ENCODE results near the gene ZSWIM6. TPM values are rescaled to one million over a fixed set of nuclear protein-coding genes. Genes with fewer than 3 reads are reported as not detected.

Gene ZSWIM6
- polyA plus RNA-seq, 12 donors: 6.4 to 16.5 (median 9.9) TPM; not detected in 1

DNA sequence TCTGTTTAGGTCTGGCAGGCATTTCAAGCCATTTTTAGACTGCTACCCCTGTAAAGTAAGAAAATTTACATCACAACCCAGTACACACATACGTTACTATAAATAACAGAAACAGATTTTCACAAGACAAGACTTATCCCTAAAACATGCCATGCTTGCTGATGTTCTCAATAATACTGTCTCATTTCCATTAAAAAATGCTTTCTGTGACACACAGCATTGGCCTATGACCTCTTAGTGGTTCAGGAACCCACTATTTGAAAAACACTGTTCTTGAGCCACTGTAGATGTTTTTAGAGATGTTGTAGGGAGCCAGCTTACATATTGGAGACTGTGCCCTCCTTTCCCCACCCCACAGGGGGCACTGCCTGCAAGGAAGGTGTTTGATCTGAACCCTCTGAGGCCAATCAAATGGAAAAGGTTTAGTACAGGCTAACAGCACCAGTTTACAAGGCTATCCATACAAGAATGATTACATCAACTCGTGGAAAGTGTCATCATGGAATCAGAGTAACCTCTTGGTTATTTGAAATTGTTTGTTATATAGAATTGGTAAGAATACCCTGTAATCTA, 30.8 kb downstream of the ZSWIM6 start:
- DNase-seq: no peak

GRCh38 chr5:61363401-61364114, 31.5 kb downstream of the ZSWIM6 start:
- no peak for DNase-seq

DNA sequence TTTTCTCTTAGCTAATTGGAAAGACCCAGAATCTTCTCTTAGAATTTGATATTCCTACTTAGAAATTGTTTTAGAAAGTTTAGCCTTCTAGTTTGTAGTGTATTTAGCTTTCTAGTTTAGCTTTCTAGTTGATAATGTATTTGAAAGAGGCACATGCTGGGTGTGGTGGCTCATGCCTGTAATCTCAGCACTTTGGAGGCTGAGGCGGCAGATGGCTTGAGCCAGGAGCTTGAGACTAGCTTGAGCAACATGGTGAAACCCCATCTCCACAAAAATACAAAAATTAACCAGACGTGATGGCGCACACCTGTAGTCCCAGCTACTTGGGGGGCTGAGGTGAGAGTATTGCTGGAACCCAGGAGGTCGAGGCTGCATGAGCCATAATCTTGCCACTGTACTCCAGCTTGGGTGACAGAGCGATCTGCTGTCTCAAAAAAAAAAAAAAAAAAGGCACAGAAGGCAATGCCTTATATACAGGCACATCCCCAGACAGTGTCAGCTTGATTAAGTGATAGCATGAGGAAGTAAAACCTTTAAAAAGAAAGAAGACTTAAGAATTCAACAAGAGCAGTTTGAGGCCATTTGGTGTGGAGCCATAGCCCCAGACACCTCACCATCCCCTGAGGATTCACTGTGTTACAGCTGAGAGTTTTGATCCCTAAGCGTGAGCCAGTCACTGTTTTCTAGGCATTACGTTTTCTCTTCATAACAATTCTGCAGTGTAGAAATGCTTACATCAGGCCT, 34.6 kb downstream of the ZSWIM6 start:
- DNase-seq: no peak

- no peak for DNase-seq
Measured at GRCh38 chr5:61370506-61370905, 38.4 kb downstream of the ZSWIM6 start.

- no peak for DNase-seq
Measured at GRCh38 chr5:61371474-61371873, 39.4 kb downstream of the ZSWIM6 start.

DNA sequence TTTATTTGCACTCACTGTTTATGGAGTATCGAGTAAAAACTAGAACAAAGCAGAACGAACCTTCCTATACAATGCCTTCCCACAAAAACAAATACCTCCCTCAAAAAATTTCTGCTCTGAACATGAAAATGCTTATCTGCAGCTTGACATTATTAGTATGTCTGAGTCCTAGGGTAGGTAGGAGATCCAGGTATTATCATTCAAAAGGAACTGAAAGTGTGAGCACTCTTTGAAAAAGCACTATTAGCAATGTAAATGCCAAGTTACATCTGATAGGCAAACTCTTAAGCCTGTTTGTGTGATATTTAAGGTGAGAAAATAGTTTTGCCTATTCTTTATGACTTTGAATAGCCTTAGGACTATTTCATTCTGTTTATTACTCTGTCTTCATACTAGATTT, 47.6 kb downstream of the ZSWIM6 start:
- no peak for DNase-seq

DNA sequence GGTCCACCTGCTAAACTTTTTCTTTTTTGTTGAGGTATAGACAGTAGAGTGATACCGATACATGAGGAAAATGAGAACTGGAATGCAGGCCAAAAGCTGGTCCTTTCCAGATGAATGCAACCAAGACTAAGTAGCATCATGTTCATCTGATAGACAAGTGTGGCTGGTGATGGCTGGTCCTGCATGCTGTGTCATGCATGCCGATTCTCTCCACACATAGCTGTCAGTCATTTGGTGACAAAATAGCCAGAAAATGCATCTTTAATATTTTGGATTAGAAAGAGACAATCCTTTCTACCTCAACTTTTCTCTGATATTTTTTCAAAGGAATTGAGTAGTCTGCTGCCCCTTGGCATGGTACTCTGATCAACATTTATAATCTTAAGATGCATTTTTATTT, 49.9 kb downstream of the ZSWIM6 start:
- no peak for DNase-seq

GRCh38 chr5:61385627-61386026, 53.6 kb downstream of the ZSWIM6 start:
- no peak for DNase-seq

DNA sequence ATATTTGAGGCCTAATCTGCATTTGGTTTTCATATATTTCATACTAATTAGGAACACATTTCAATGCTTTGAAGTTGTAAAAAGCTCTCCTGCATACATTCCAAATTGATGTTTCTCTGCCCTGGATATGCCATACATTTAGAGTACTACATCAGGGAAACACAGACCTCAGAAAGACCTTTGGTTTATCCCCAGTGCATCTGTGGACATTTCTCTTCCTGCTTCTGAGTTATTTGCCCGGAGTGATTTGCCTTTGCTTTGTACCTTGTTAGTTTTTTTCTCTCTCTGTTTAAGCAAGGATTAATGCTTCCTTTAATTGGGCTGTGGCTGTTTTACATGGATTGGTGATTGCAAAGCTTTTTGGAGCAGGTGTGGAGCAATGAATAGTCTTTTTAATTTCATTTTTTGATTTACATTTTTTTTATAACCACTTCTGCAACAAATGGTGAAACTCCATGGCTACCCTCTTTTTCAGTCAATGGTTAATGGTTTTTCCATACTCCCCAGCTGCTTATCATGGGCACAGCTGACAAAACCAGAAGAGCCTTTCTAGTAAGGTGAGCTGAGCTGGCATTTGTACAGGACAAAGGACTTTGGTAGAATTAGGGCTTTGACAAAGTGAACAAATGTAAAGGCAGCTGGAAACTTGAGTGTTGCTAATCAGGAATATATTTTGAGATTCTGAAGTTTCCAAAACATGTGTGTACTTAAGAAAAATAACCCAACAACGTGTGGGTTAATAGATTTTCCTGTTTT, 54.2 kb downstream of the ZSWIM6 start:
- no peak for DNase-seq

DNA sequence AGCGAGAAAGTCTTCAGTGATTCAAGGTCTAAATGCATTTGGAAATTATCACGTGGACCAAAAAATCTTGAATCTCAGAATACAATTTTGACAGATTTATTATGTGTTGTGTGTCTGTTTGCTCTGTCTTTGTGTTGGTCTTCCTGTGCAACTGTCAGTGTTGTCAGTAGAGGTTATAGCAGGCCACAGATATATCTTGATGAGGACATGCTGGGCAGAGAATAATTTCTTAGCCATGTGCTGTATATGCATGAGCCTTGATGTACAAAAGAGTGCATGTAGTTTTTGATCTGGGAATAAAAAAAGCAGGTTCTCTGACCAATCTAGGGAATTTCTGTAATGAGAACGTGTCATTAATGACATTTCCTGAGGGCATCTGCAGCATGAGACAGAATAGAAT, 57.6 kb downstream of the ZSWIM6 start:
- no peak for DNase-seq

- no peak for DNase-seq
Measured at GRCh38 chr5:61394078-61394704, 62.1 kb downstream of the ZSWIM6 start.

DNA sequence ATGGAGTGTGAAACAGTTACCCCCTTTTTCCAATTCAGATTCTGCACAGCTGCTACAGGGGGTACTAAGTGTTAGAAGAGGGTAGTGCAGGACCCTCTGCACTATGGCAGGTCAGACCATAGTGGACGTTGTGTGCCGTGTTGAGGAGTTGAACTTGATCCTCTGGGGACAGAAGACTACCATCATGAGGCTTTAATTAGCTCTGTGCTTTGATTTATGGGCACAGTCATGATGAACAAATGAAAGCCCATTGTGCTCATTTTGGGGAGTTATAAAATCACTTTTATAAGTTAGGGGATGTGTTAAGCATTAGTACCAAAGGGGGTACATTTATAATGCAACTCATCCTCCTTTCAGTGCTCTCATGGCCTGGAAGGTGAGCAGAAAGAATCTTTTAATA, 62.7 kb downstream of the ZSWIM6 start:
- DNase-seq: no peak

- DNase-seq: no peak
Measured at GRCh38 chr5:61397238-61397637, 65.2 kb downstream of the ZSWIM6 start.

- no peak for DNase-seq
Measured at GRCh38 chr5:61397937-61398336, 65.9 kb downstream of the ZSWIM6 start.

DNA sequence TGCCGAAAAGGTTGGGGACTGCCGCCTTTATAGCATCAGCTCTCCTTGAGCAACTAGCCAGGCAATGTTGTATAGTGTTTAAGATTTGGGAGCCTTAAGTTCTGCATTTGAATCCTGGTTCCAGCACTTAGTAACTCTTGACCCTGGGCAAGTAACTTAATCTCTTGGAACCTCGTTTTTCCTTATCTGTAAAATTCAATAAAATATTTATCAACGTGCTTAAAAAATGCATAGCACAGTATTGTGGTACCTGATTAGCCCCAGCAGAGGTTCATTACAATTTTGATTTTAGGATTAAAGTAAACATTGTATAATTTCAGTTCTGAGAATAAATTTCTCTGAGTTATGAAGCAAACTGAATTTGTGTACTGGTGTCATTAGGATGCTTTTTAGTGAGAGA, 66.4 kb downstream of the ZSWIM6 start:
- no peak for DNase-seq

DNA sequence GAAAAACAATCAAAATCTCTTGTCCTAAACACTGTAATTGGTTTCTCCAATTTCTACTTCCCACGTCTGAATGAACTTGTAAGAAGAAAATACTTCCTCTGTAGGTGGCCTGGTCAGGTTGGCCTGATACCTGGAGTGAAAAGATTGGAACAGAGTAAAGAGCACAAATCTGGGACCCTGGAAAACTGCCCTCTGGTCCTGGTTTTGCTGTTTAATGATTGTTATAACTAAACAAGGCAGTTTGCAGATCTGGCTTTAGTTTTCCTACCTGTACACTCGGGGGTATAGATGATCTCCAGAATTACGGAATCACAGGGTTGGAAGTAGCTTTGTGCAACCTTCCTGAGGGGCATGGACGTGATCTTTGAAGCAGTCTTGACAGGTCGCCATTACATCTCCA, 67.6 kb downstream of the ZSWIM6 start:
- no peak for DNase-seq

- DNase-seq: no peak
Measured at GRCh38 chr5:61401726-61402125, 69.7 kb downstream of the ZSWIM6 start.

DNA sequence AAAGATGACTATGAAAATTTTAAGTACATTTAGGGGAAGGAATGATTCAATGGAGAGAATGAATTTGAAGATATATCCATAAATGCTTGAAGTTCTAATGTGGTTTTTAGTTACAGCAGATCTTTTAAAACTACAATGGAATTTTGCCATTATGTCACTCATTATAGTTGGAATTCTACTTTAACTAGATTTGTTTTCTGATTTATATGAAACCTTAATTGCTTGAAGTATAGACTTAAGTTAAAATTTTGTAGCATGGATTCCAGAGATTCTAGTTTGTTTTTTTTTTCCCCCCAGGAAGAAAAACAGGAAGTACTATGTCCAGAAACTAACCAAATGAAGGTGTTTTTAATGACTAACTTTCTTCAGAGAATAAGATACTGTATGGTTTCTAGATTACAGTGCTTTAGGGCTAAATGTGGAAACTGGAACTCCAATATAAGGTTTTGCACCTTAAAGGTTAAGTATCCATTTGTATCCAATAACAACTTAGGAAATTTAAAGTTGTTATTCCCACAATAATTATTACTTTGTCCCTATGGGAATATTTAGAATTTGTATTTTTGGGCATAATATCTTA, 70.3 kb downstream of the ZSWIM6 start:
- no peak for DNase-seq

GRCh38 chr5:61402970-61403900, 71.2 kb downstream of the ZSWIM6 start:
- no peak for DNase-seq

DNA sequence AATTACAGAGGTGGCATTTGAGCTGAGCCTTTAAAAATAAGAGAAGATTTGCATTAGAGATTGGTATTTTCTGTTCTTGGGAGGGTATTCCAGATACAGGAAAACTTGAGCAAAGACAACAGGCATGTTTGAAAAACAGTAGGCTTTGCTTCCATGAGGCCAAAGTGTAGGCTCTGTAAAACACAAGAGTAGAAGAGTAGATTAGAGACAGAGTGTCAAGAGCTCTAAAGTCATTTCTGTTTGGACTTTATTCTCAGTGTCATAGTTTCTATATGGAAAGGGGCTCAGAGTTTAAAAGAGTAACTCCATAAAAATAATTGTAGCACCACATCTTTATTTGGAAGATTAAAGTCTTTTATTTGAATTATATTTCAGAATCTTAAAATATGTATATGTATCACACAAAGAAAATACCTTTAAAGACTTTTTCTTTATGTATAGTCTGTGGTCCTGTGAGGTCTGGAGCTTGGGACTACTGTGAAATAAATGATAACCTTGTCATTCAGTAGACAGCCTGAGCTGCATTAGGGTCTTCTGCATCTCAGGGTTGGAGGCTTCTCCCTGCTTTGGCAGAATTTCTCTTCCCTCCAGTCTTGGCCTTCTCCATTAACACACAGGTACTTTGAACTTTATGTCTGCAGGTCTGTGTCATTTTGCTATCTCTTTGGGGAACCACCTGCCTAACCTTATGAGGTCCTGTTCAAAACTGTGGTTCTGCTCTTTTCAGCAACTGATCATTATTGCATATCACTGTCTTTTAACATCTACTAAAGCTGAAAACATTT, 73.6 kb downstream of the ZSWIM6 start:
- no peak for DNase-seq

Measured in muscle of arm (tissue), 12 donors.